EL (cell line): Measurements from ENCODE around the gene SCAPER.
A peak's percentile ranks its signal among the peaks of the same experiment; 100 is the strongest.

ENCODE experiments used
- DNase-seq: peaks from one replicate; pipeline ENCODE4 v3.0.0-alpha.2; 2016

SCAPER gene

DNA sequence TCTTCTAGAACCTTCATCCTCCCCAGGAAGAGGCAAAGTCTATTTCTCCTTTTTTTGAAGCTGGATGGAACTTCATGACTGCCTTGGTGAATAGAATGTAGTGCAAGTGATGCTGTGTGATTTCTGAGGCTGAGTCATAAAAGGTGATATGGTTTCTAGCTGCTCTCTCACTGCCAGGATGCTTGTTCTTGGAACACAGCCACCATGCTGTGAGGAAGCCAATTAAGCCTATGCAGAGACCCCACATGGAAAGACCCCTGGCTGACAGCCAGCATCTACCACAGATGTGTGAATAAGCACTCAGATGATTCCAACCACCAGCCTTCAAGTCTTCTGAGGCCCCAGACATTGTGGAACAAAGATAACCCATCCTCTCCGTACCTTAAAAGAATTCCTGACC is 511.5 kb downstream of the SCAPER start:
- DNase-seq, result peak; percentile 25

DNA sequence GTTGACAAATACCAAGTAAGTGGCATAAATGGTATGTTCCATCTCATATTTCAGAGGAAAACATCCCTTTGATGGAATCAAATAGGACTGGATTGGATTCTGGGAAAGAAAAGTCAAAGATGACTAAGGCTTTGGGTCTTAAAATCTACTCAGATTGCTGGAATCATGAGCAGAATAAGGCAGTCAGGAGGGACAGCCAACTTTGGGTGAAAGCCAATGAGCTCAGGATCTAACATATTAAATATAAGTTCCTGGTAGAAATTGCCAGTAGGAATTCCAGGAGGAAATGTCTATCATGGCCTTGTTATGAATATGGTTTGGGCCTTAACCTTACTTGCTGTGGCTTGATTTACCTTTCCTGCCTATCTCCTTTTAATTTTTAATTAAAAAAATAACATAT is 513.3 kb downstream of the SCAPER start:
- DNase-seq, result no peak

DNA sequence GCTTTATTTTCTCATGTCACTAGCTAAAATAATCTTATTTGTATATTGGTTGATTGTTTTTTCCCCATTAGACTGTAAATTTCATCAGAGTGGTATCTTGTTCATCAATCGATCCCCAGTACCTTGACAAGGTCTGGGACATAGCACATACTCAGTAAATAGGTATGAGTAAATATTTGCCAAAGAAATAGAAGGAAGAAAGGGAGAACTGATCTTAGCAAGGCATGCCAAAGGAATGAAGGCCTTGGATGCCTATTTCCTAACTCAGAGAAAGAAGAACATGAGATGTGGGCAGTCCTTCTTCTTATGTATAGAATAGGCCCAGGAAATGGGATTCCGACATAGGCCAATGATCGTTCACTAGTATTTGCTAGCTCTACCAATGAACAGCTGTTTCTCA is 513.8 kb downstream of the SCAPER start:
- DNase-seq, result no peak

DNA sequence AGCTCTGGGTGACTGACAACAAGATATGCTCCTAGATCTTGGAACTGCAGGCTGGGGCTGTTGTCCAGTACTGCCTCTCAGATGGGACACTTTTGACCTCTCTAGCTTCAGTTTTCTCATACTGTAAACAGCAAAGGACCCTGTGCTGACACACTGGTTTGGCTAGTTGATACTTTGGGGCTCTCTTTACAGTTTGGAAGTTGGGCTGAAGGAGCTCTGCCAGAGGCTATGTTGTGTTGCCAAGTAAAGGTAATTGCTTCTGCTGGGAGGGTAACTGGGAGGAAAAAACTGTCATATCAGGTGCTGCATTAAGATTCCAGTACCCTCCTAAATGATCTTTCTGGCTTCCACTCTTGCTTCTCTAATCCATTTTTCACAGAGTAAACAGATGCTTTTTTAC is 514.6 kb downstream of the SCAPER start:
- DNase-seq, result no peak

DNA sequence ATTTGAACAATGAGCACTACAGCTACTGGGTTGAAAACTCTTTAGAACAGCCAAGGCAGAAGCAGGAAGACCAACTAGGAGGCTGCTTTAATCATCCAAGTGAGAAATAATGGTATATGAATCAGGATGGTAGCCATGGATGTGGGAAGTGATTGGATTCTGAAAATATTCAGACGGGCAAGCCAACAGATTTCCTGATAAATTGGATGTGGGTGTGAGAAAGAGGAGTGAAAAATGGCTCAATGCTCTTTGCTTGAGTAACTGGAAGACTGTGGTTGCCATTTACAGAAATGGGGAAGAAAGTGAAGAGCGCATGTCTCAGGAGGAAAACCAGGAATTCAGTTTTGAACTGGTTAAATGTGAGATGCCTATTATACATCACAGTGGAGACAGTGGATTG is 518.2 kb downstream of the SCAPER start:
- DNase-seq, result no peak

DNA sequence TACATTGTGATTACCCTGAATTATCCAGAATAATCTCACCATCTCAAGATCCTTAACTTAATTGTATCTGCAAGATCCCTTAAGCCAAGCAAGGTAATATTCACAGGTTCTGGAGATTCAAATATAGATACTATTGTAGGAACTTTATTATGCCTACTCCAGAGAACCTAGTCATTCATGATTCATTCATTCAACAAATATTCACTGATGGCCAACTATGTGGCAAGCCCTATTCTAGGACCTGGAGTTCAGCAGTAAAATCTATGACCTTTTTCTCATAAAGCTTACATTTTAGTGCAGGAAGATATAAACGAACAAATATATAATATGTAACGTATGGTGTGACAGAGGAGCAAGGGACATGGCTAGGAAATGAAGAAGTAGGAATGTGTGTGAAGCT is 519.0 kb downstream of the SCAPER start:
- no peak for DNase-seq

DNA sequence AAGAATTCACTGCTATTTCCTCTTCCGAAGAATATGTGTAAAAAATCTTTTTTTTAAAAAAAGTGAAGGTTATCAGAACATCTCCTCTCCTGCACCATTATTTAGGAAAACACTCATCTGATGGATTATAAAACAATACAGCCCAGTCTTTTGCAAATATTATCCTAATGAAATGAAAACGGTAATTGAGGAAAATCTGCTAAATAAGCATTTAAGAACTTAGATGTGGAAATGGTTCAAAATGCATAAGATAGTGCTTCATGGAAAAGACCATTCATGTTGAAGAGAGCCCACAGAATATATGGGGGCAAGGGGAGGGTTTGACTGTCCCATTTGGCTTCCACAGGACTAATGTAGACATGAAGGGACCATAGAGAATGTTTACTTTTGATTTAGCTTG is 520.7 kb downstream of the SCAPER start:
- no peak for DNase-seq

DNA sequence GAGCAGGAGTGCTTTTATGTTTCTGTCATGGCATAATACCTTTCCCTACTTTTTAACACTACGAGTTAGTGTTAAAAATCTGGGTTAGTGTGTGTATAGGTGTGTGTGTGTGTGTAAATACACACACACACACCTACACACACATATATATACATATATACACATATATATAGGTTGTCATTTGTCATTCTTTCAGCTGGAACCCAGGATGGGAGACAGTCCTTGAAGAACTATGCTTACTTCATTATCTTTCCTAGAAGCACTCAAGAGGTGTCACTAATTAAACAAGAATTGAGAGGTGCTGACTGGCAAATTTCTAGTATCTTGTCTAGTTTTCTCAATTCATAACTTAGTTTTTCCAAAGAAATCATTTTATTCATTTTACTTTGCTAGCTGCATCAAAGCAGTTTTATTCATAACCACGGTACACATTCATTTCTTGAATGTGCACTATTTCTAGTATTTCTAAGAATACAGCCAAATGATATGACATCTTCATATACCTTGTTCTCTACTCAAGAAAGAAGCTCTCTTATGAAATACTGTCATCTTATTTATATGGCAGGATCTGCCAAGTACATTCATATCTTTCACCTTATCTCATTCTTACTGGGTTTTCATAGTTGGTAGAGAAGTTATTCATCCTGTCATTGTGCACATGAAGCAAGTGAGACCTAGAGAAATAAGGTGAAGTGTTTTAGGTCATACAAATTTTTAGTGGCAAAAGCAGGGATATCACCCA is 522.0 kb downstream of the SCAPER start:
- DNase-seq, result no peak

DNA sequence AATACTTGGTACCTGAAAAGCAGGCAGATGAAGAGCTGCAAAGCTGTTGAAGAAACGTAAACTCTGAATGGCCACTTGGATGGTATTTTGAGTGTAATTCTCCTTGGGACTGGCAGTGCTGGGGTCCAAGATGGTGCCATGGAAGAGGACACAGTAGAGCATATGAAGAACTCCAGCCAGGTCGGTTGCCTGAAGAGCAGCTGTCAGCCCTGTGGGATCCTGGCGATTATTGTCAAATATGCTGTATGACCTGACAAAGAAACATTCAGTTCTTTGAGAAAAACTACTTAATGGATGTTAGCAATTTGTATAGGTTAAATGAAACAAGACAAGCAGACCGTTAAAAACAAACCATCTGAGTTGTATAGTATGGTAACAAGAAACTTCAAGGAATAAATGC is 523.8 kb downstream of the SCAPER start:
- no peak for DNase-seq

DNA sequence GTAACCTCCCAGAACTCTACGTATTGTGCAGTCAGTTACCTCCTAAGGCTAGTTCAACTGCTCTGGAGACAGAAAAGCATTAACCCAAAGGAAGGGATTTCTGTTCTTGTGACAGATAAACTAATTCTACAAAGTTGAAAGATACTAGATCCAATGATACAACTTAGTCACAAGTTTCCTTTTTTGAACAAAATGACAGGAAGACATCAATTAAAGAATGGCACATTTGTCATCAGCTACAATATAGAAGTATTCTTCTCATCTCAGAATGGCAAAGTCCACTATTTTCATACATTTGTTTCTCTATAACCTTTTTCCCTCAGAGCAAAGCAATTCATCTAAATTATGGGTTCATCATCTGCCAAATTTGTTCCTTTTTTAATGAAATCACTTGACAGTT is 524.9 kb downstream of the SCAPER start:
- no peak for DNase-seq

DNA sequence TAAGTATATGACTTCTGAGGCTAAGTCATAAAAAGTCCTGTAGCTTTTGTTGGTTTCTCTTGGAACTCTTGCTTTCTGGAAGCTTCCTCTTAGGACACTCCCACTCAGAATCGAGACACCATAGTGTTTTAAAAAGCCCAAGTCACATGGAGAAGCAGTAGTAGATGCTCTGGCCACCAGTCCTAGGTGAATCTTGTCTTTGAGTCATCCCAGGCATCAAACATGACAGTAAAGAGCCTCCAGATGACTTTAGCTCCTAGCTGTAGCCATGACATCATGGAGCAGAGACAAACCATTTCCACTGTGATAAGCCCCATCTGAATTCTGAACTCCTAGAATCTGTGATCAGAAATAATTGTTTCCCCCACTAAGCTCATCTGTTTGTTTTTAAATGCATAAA is 526.4 kb downstream of the SCAPER start:
- DNase-seq, result no peak

DNA sequence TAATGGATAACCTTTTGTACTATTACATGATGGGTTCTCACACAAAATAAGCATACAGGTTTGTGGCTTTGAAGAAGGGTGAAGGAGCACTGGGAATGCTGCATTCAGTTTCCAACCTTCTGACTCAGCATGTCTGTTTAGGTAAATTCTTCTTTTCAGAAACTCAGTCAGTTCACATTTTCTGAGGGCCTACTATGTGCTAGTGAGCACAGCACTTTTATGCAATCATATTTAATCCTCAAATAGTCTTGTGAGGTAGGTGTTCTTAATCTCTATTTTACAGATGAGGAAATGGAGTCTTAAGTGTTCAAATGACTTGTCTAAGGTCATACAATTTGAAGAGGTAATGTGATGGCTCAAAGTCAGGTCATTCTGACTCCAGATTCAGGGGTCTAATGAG is 527.4 kb downstream of the SCAPER start:
- DNase-seq, result no peak

DNA sequence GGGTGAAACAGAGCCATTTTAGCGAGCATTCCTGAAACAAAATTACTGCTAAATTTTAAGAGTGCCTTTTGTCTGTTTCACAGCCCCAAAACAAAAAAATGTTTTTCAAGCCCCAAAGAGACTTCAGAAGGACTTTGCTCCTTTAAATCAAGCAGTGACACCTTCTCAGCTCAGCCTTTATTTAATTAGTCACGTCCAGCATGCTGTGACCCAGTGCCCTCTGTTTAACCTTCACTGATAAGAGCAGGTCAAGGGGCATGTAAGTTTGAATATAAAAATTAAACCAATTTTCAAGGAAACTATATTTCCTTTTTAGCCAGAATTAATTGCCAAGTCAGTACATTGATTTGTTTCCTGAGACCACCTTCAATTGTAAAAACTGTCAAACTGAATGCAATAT is 527.9 kb downstream of the SCAPER start:
- DNase-seq, result no peak

DNA sequence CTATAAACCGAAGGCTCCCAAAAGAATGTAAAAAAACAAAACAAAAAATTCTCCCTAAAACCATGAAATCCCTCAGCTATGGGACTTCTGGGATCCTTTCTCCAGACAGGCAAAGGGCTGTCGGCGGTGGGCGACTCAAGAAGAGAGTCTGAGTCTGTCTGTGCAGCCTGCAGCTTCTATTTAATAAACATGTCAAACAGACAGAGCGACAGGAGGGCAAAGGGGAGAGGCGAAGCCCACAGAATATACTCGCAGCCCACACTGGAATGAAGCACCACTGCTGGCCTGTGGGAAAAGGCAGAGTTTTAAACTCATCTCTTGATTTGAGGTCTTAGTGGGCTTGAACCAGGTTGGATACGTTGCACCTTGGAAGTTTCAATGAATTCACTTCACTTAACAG is 528.3 kb downstream of the SCAPER start:
- DNase-seq, result no peak

DNA sequence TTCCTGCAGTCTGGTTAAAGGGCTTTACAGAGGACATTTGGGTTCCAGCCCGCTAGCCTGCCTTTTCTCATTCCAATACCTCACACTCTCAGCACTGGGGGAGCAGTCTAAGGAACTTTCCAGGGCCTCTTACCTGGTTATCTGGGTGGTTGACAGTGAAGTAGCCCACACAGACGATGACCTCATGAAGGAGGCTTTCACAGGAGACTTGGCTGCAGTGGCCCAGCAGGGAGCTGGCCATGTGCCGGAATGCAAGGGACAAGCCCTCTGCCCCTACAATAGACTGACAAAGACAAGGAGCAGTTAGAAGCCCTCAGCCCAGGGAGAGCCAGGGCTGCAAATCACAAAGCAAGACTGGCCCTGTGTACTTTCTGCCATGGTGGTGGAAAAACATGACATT is 529.1 kb downstream of the SCAPER start:
- DNase-seq, result no peak

DNA sequence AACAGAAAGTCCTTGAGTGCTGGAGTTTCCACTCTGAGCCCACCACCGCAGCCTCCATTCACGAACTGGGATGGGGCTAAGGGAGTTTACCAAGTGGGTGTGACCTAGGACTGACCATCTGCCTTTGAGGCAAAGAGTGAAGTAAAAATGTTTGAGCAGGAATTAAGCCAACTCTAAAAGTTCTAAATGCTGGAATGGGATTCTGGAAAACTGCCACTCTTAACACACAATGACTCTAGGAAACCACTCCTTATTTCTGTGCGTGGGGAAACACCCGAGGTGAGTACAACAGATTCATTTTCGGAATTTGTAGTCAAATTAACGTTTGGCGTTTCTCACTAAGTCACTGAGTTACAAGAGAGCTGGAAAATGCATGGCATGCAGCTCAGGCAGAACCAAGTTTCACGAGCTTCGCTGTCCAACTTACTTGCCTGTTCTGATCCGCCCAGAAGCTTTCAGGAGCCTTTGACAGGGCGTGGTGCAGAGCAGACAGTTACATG is 537.0 kb downstream of the SCAPER start:
- DNase-seq, result no peak

DNA sequence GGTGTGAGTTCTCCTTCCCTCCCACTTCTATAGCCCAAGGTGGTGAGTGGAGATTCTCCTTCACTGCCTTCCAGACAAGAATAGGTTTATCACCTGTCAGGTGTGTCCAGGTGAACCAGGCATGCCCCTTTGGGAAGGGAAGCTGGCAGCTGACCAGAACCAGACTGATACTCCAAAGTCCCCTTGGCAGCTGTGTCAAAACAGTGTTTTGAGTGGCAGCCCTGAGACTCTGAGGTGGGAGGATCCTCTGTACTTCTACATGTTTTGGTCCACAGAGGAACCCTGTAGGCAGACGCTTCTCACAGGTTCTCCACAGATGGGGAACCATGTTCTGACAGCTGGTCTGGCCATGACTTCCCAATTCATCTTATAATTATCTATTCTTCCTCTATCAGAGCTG is 538.4 kb downstream of the SCAPER start:
- no peak for DNase-seq

DNA sequence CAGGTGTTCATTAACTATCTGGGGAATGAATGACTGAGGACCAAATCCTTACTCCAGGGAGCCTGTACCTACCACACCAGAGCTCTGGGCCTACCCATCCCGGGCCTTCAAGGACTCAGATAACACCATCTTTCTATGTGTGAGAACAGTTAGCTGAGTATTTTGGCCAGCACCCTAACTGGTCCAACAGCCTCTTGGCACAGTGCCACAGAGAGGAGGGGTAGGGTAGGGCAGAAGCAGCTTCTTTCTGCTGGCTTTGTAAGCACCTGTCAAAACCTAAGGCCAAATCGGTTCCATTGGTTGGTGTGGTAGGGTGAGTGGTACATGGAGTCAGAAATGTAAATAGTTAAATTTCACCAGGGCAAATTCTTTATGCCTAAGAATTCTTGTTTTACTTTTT is 541.9 kb downstream of the SCAPER start:
- DNase-seq, result no peak

DNA sequence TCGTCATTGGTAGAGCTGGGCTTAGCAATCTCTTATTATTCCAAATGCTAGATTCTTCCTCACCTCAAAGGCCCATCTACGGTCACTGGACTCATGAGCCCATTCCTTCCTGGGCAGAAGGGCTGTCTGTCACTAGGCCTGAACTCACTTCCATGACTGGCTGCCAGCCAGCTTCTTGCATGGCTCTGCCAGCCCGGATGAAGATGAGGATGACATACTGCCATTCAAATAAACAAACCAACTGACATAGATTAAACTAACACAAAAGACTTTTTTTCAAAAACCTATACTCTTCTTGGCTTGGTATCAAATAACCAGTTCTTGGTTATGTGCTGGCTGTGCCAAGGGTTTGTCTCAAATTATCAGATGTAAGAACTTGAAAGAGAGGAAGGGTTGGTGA is 544.7 kb downstream of the SCAPER start:
- DNase-seq, result no peak

DNA sequence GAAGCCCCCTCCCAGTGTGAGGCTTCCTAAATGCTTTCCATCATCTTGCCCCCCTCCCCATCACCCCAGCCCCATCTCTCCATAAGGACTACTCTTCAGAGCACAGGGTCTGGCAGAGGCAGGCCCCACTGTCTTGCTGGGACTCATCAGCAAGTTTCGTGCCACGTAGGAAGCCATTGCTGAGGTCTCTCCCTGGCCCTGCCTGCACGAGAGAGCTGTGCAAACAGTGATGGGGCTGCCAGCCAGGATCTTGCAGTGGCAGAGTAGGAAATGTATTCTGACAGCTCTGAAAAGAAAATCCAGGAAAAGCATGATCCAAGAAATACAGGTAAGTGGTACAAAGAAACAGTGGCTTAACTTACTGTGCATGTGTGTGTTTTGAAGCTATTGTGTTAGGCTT is 546.0 kb downstream of the SCAPER start:
- DNase-seq, result no peak

DNA sequence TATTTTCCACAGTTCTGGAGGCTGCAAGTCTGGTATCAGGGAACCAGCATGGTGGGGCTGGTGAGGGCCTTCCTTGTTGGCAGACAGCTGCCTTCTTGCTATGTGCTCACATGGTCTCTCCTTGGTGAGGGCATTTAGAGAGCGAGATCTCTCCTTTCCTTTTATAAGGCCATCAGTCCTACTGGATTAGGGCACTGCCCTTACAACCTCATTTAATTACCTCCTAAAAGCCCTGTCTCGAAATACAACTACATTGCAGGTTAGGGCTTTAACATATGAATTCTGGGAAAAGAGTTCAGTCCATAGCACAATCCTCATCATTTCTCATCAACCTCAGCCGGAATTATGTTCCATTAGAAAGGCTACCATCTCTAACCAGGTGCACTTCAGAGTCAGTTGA is 546.7 kb downstream of the SCAPER start:
- DNase-seq, result no peak

DNA sequence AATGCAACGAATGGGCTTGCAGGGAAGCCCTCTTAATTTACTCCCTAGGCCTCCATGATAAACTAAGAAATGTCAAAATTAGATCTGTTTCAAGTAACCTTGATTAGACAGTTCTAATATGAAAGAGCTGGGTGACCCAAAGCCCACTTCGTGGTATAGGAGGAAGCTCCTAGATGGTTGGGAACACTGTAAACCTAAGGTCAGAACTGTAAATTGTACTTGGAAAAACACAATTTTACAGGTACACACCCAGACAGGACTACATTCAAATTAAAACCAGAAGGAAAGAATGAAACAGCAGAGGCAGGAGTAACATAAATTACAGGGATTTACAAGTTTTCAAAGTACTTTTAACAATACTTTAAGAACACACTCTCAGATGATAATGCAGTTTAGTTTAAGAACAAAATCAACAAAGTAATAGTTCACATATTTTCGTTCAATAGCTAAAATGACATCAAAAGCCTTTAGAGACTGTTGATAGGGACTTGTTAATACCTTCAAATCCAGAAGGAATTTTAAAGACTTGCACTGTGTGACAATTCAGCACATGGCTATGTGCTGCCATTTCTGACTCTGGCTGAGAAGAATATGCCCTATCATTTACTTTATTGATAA is 550.2 kb downstream of the SCAPER start:
- no peak for DNase-seq

DNA sequence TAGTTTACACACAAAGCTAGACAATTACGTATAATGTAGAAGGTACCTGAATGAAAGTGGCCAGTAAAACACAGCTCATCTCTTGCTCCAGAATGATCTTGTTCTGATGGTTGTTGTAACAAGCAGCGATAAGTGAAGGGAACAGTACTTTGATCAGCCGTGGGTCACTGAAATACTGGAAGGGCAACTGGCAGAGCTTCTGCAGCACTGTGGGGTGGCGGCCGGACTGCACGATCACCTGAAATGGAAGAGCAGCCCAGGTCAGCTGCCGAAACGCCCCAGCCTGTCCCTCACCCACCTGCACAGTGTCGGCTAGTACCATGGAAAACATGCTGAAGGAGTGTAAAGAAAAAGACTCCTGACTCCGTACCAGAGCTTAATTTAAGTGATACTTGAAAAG is 551.2 kb downstream of the SCAPER start:
- DNase-seq, result no peak

DNA sequence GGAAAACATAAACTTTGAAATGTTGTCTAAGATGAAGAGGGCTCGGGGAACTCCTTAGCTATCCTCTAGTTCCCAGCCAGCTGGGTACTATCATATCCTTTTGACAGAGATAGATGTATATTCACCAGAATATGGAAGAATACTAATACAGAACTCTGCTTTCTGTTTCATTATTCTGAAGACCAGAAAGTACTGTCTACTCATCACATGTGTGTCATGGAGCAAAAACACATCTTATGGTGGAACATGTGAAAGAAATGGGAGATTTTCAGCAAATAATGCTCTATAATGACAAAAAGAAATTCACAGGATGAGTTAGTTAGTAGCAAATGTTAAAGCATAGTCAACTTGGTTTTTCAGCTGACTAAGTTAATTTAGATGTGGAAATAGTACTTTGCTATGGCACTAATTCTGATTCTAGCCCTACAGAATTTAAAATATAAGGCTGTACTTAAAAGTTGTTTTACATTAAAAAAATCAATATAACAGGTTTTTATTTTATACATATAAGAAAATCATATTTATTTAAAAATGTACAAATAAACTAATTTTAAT is 552.0 kb downstream of the SCAPER start:
- DNase-seq, result no peak
